ENCODE measurements around the gene BMP8B. TPM values are rescaled to one million over a fixed set of nuclear protein-coding genes. Genes with fewer than 3 reads are reported as not detected.
A peak's percentile ranks its signal among the peaks of the same experiment; 100 is the strongest.
"Not testable (repeated sequence)": the region's sequence is repeated elsewhere in the genome, so short reads cannot be mapped to it uniquely, and the experiment has no call there.

Gene BMP8B
- total RNA-seq, 1 donor from 2014 or later: 0.10 TPM

DNA sequence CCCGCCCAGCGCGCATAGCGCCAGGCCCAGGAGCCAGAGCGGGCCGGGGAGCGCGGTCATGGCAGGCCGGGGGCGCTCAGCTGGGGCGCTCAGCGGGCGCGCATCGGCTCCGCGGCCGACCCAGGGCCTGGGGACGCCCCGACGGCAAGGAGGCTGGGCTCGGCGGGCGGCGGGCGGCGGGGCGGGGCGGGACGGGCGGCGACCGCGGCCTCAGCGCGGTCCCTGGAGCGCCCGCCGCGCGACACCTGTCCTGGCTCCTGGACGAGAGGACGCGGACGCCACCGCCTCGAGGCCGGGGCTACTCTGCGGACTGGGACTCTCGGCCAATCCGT lies 273 bp downstream of the BMP8B start:
- Mint-ChIP-seq H3K27me3 (ENCODE audit: unreplicated experiment) (peaks cover 28% of the 10 kb centered on the region), H3K36me3 (ENCODE audit: low read depth, unreplicated experiment) (no peaks in the 10 kb centered on the region), H3K4me1 (ENCODE audit: unreplicated experiment) (peaks cover 7% of the 10 kb centered on the region), H3K9me3 (ENCODE audit: unreplicated experiment) (no peaks in the 10 kb centered on the region), H3K27ac (ENCODE audit: unreplicated experiment) (no peak overlapping the region), H3K4me3 (ENCODE audit: unreplicated experiment) (no peak overlapping the region)
- no peak for TF ChIP-seq CTCF (IDR thresholded peaks at IDR 0.05; ENCODE audit: unreplicated experiment)
- DNase-seq (ENCODE audit: low spot score): no peak

- DNase-seq (ENCODE audit: low spot score); H3K4me1 Mint-ChIP-seq (ENCODE audit: unreplicated experiment); H3K27ac Mint-ChIP-seq (ENCODE audit: unreplicated experiment); H3K36me3 Mint-ChIP-seq (ENCODE audit: low read depth, unreplicated experiment); H3K4me3 Mint-ChIP-seq (ENCODE audit: unreplicated experiment); H3K9me3 Mint-ChIP-seq (ENCODE audit: unreplicated experiment): not testable (repeated sequence)
- H3K27me3 Mint-ChIP-seq (ENCODE audit: unreplicated experiment): peaks cover 29% of the 10 kb centered on the region
Observed at GRCh38 chr1:39787964-39788363, 701 bp downstream of the BMP8B start.

DNA sequence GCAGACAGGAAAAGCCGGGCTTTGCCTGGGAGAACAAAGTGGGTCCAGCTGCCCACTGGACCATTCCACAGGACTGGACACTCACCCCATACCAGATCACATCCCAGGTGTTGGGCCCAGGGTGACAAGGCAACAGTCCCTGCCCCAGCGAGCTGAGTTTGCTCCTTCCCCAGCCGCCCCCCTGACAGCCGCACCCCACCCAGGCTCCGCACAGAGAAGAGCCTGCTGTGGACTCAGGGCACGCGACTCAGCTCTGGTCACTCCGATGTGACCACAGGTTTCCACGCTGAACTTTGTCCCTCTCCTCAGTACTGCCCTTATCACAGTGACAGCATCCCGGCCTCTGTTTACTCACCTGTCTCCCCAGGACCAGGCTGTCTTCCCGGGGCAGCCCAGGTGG lies 1.2 kb downstream of the BMP8B start:
- H3K9me3 Mint-ChIP-seq (ENCODE audit: unreplicated experiment): no peaks in the 10 kb centered on the region
- H3K4me3 Mint-ChIP-seq (ENCODE audit: unreplicated experiment): peak overlapping the region; percentile 51
- H3K36me3 Mint-ChIP-seq (ENCODE audit: low read depth, unreplicated experiment): no peaks in the 10 kb centered on the region
- DNase-seq (ENCODE audit: low spot score): no peak
- no peak for TF ChIP-seq CTCF (IDR thresholded peaks at IDR 0.05; ENCODE audit: unreplicated experiment)
- H3K27ac Mint-ChIP-seq (ENCODE audit: unreplicated experiment): no peak overlapping the region
- peaks cover 29% of the 10 kb centered on the region for H3K27me3 Mint-ChIP-seq (ENCODE audit: unreplicated experiment)
- no peaks in the 10 kb centered on the region for H3K4me1 Mint-ChIP-seq (ENCODE audit: unreplicated experiment)

DNA sequence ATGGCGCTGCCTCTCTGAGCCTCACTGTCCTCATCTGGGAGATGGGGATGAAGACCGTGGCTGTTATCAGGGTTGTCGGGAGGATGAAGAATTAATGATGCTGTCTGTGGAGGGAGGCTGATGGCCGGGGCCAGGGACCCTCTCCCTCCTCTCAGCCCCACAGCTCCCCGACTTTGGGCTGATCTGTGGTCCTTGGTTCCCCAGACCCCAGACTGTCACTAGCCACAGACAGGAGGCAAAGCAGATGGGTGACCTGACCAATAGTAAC lies 1.6 kb downstream of the BMP8B start:
- H3K36me3 Mint-ChIP-seq (ENCODE audit: low read depth, unreplicated experiment); H3K27ac Mint-ChIP-seq (ENCODE audit: unreplicated experiment); H3K4me1 Mint-ChIP-seq (ENCODE audit: unreplicated experiment); H3K9me3 Mint-ChIP-seq (ENCODE audit: unreplicated experiment); DNase-seq (ENCODE audit: low spot score): not testable (repeated sequence)
- peak overlapping the region; percentile 51 for H3K4me3 Mint-ChIP-seq (ENCODE audit: unreplicated experiment)
- H3K27me3 Mint-ChIP-seq (ENCODE audit: unreplicated experiment): peaks cover 29% of the 10 kb centered on the region

DNA sequence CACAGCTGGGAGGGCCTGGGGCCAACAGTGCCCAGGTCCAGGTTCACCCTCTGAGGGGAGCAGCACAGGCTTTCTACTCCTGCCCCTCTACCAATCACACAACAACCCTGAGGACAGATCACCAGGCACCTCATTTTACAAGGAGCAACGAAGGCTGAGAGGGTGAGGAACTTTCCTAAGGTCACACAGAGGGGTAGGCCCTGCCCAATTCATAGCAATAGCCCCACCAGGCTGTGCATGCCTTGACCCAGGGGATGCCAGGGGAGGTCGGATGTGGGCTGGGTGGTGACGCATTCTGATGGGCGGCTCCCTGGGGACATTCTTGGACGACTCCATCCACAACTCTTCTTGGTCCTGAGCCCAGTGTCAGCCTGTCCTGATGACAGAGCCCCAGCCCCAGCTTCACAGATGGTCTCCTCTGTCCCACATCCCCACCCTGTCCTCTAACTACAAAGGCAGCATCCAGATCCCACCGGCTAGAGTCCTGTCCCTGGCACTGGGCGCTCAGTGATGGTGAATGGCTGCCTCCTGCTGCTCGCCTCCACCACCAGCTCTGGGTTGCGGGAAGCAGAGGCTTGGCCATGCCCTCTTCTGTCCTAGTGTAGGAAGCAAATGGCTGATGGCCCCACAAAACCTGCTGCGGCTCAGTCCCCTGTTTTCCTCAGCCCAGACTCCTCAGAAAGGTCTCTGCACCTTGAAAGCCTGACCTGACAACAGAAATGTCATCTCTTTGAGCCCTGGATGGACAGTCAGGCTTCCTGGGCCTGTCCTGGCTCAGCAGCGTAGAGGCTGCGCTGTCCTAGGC lies 2.2 kb downstream of the BMP8B start:
- peaks cover 29% of the 10 kb centered on the region for H3K27me3 Mint-ChIP-seq (ENCODE audit: unreplicated experiment)
- DNase-seq (ENCODE audit: low spot score); H3K9me3 Mint-ChIP-seq (ENCODE audit: unreplicated experiment); H3K4me3 Mint-ChIP-seq (ENCODE audit: unreplicated experiment); H3K4me1 Mint-ChIP-seq (ENCODE audit: unreplicated experiment); H3K27ac Mint-ChIP-seq (ENCODE audit: unreplicated experiment); H3K36me3 Mint-ChIP-seq (ENCODE audit: low read depth, unreplicated experiment): not testable (repeated sequence)

- H3K27me3 Mint-ChIP-seq (ENCODE audit: unreplicated experiment): peaks cover 22% of the 10 kb centered on the region
- DNase-seq (ENCODE audit: low spot score); H3K9me3 Mint-ChIP-seq (ENCODE audit: unreplicated experiment); H3K27ac Mint-ChIP-seq (ENCODE audit: unreplicated experiment); H3K4me1 Mint-ChIP-seq (ENCODE audit: unreplicated experiment); H3K4me3 Mint-ChIP-seq (ENCODE audit: unreplicated experiment); H3K36me3 Mint-ChIP-seq (ENCODE audit: low read depth, unreplicated experiment): not testable (repeated sequence)
Observed at GRCh38 chr1:39782685-39783084, 6.0 kb downstream of the BMP8B start.

GRCh38 chr1:39782103-39782502 lies 6.6 kb downstream of the BMP8B start:
- H3K27me3 Mint-ChIP-seq (ENCODE audit: unreplicated experiment): peaks cover 19% of the 10 kb centered on the region
- no peak for TF ChIP-seq CTCF (IDR thresholded peaks at IDR 0.05; ENCODE audit: unreplicated experiment)
- no peaks in the 10 kb centered on the region for H3K4me1 Mint-ChIP-seq (ENCODE audit: unreplicated experiment)
- no peaks in the 10 kb centered on the region for H3K9me3 Mint-ChIP-seq (ENCODE audit: unreplicated experiment)
- H3K4me3 Mint-ChIP-seq (ENCODE audit: unreplicated experiment): no peak overlapping the region
- H3K27ac Mint-ChIP-seq (ENCODE audit: unreplicated experiment): no peak overlapping the region
- H3K36me3 Mint-ChIP-seq (ENCODE audit: low read depth, unreplicated experiment): no peaks in the 10 kb centered on the region
- DNase-seq (ENCODE audit: low spot score): no peak
